Activated B cell treated with CpG ODN at 0.5 μM for 24 hours (primary cell): ENCODE results near the gene ARHGEF10L. TPM values are rescaled to one million over a fixed set of nuclear protein-coding genes. Genes with fewer than 3 reads are reported as not detected.

Experiments
- ATAC-seq: fragments of 200-7000 bp; cut with Tn5 transposase; one replicate; pipeline ENCODE4 v1.10.0; 2021; ENCODE audit warnings: low read depth, mild to moderate bottlenecking, moderate library complexity
- CTCF ChIA-PET: fragments of 350-600 bp; sonication (Branson Sonifier 250); formaldehyde crosslinking; loops from one replicate; lab custom pipeline; 2021; ENCODE audit warnings: antibody characterized with exemption; lab: Charles Lee
- POLR2A ChIA-PET: fragments of 350-600 bp; sonication (Branson Sonifier 250); formaldehyde crosslinking; loops from one replicate; lab custom pipeline; 2021; ENCODE audit warnings: antibody characterized with exemption; lab: Charles Lee
- DNase-seq: peaks from one replicate; pipeline ENCODE4 v3.0.0; 2022
- H3K27ac Mint-ChIP-seq: one replicate; pipeline ENCODE4 v1.8.0; 2020; ENCODE audit warnings: mixed read lengths
- H3K27me3 Mint-ChIP-seq: one replicate; pipeline ENCODE4 v1.8.0; 2021; ENCODE audit warnings: mixed read lengths
- H3K36me3 Mint-ChIP-seq: one replicate; pipeline ENCODE4 v1.8.0; 2021; ENCODE audit warnings: low read depth, mixed read lengths
- H3K4me1 Mint-ChIP-seq: one replicate; pipeline ENCODE4 v1.8.0; 2021; ENCODE audit warnings: mixed read lengths
- H3K4me3 Mint-ChIP-seq: one replicate; pipeline ENCODE4 v1.8.0; 2020; ENCODE audit warnings: mild to moderate bottlenecking, mixed read lengths
- H3K9me3 Mint-ChIP-seq: one replicate; pipeline ENCODE4 v1.8.0; 2020; ENCODE audit warnings: mixed read lengths
- CTCF ChIP-seq: fragments of 200-600 bp; IDR thresholded peaks from one replicate; pipeline ENCODE4 v1.8.0; 2022; ENCODE audit warnings: antibody characterized with exemption, mild to moderate bottlenecking
- intact Hi-C: fragments of 100-400 bp; cut with micrococcal nuclease; formaldehyde crosslinking; loops from one replicate; pipeline ENCODE4 v1.15.1; 2024
- total RNA-seq: library from RNA; stranded (reverse); gene quantifications from 2 replicates; pipeline ENCODE4 v1.2.3, GENCODE V29; 2022

Gene ARHGEF10L
- total RNA-seq, 1 donor from 2014 or later, result 0.62 TPM

GRCh38 chr1:17724150-17724549 lies 184.7 kb downstream of the ARHGEF10L start:
- no peak for TF ChIP-seq CTCF
- Mint-ChIP-seq H3K9me3 (no peaks in the 10 kb centered on the region), H3K36me3 (no peaks in the 10 kb centered on the region), H3K27ac (no peak overlapping the region), H3K4me3 (no peak overlapping the region), H3K27me3 (peaks cover 4% of the 10 kb centered on the region), H3K4me1 (no peaks in the 10 kb centered on the region)
- CTCF ChIA-PET, result no interaction called here
- intact Hi-C loops, result no loop called here
- DNase-seq, result no peak
- POLR2A ChIA-PET, result no interaction called here
- ATAC-seq, result no peak

- Mint-ChIP-seq H3K4me3 (no peak overlapping the region), H3K9me3 (no peaks in the 10 kb centered on the region), H3K4me1 (no peaks in the 10 kb centered on the region), H3K27me3 (peaks cover 4% of the 10 kb centered on the region), H3K27ac (no peak overlapping the region), H3K36me3 (no peaks in the 10 kb centered on the region)
- ATAC-seq, result no peak
- CTCF ChIA-PET, result no interaction called here
- POLR2A ChIA-PET, result no interaction called here
- no peak for TF ChIP-seq CTCF
- intact Hi-C loops, result no loop called here
- no peak for DNase-seq
Measured at GRCh38 chr1:17725084-17725719, 185.7 kb downstream of the ARHGEF10L start.

GRCh38 chr1:17725811-17726582 lies 186.5 kb downstream of the ARHGEF10L start:
- Mint-ChIP-seq H3K36me3 (no peaks in the 10 kb centered on the region), H3K4me3 (no peak overlapping the region), H3K27me3 (peaks cover 4% of the 10 kb centered on the region), H3K9me3 (no peaks in the 10 kb centered on the region), H3K4me1 (no peaks in the 10 kb centered on the region), H3K27ac (no peak overlapping the region)
- ATAC-seq (no peak), DNase-seq (no peak)
- ChIA-PET CTCF (no interaction called here), POLR2A (no interaction called here)
- no peak for TF ChIP-seq CTCF
- intact Hi-C loops, result no loop called here

- intact Hi-C loops, result no loop called here
- CTCF ChIA-PET, result no interaction called here
- no peak for ATAC-seq
Measured at GRCh38 chr1:17728123-17728712, 188.7 kb downstream of the ARHGEF10L start.

More at GRCh38 chr1:17728123-17728712, 188.7 kb downstream of the ARHGEF10L start:
- no peak overlapping the region for H3K27ac Mint-ChIP-seq
- H3K27me3 Mint-ChIP-seq, result peaks cover 4% of the 10 kb centered on the region
- no peaks in the 10 kb centered on the region for H3K4me1 Mint-ChIP-seq
- no peaks in the 10 kb centered on the region for H3K9me3 Mint-ChIP-seq
- no peak for TF ChIP-seq CTCF
- no peak for DNase-seq
- no peaks in the 10 kb centered on the region for H3K36me3 Mint-ChIP-seq
- H3K4me3 Mint-ChIP-seq, result no peak overlapping the region
- POLR2A ChIA-PET, result no interaction called here
